Right ventricle myocardium inferior (tissue), 1 donor: ENCODE data around the gene TRIM34. TPM values are rescaled to one million over a fixed set of nuclear protein-coding genes. Genes with fewer than 3 reads are reported as not detected.
"Not testable (repeated sequence)": the region's sequence is repeated elsewhere in the genome, so short reads cannot be mapped to it uniquely, and the experiment has no call there.

Experiments
- ATAC-seq: fragments of 200-7000 bp; cut with Tn5 transposase; one replicate; pipeline ENCODE4 v1.9.1; 2020; ENCODE audit warnings: mild to moderate bottlenecking, moderate library complexity
- DNase-seq: peaks from one replicate; pipeline ENCODE4 v3.0.0; 2021; ENCODE audit errors: missing footprints
- intact Hi-C: fragments of 100-400 bp; cut with DNase I; formaldehyde crosslinking; loops from one replicate; pipeline ENCODE4 v1.11.0; 2022
- long read RNA-seq: library from polyadenylated mRNA; unstranded; transcript quantifications from one replicate; pipeline ENCODE4 v2.0.0, GENCODE V29; 2021
- total RNA-seq: library from RNA; stranded (reverse); fragmentation: NEBNext Ultra II Directional; extraction: Animal tissue kit (Norgen Biotek cat#: 25700); gene quantifications from one replicate; pipeline ENCODE4 v1.2.1, GENCODE V29; 2021
- donor health status: DM: no; HTN: yes; CAD: no; lungs with severe emphysema.

TRIM34 gene, protein sequence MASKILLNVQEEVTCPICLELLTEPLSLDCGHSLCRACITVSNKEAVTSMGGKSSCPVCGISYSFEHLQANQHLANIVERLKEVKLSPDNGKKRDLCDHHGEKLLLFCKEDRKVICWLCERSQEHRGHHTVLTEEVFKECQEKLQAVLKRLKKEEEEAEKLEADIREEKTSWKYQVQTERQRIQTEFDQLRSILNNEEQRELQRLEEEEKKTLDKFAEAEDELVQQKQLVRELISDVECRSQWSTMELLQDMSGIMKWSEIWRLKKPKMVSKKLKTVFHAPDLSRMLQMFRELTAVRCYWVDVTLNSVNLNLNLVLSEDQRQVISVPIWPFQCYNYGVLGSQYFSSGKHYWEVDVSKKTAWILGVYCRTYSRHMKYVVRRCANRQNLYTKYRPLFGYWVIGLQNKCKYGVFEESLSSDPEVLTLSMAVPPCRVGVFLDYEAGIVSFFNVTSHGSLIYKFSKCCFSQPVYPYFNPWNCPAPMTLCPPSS
- 2.8 TPM for total RNA-seq
- long read RNA-seq, partial matches to known transcripts = 0 of 3 reads
- long read RNA-seq, other reads (novel, unspliced or antisense) = 2 of 3 reads

DNA sequence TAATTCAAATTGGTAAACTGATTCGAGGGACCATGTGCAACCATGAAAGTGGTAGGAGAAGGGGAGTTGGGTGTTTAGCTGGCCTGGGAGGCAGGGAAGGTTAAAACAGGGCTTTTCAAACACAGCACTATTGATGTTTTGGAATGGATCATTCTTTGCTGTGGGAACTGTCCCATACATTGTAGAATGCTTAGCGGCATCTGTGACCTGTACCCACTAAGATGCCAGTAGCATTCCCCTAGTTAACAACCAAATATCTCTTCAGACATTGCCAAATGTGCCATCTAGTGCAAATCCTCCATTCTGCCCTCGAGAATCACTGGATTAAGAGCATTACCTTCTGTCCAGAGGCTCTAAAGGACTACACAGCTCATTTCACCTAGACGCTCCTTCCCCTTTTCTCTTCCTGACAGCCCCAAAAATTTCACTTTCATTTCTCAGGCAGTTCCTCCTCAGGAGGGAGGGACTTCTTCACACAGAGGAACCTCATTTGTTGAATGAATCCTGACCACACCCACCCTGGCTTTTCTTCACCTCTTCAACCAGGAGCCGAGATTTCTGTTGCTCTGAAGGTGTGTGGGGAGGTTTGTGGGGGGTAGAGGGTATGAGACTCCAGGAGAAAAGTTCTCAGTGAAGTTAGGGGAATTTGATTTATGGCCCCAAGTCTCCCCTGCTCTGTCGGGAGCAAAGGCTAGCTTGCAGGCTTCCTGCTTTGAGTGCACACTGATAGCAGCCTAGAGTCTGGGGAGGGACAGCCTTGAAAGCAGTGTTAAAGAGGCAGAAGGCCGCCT, at the start of gene TRIM34:
TRIM34 (plus strand) TSS at position 513 of the 791 bp plus-strand sequence. CDS start 7,331 bp downstream, outside the sequence.
- DNase-seq = no peak

DNA sequence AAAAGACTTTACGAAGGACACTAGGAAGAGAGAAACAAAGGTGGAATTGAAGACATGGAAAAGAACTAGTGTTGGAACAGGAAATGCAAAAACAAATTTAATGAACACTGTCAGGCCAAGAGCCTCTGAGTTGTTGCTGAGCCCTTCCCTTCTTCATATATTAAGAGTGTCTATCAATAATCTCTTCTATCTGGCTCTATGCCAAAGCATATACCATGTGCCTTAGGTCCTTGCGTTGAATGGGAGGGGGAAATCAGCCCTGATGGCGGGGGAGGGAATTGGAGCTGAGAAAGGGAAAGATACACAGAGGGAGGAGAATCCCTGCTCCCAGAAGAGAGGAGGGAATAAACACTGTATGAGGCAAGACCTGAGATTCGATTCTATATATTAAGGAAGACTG, 49.6 kb upstream of the TRIM34 start:
- DNase-seq (no peak), ATAC-seq (no peak)
- intact Hi-C loops = no loop called here

More for the DNA sequence above, at the start of gene TRIM34:
- intact Hi-C loops = no loop called here
- ATAC-seq = peak; percentile 93

DNA sequence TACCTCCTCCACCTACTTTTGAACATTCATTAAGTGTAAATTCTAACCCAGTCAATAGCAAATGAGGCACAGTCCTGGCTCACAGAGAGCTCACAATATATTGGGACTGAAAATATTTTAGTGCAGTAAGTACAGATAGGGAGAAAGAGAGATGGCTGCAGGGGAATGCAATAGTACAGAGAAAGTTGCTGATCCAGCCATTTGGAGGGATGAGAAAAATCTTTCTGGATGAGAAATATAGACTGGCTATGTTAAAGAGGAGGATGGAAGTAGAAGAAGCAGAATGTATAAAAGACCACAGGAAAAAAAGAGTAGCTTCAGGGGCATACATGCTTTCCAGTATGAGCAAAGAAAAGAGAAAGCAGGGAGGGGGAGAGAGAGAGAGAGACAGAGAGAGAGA, 47.7 kb upstream of the TRIM34 start:
- ATAC-seq (no peak), DNase-seq (no peak)
- intact Hi-C loops = no loop called here

DNA sequence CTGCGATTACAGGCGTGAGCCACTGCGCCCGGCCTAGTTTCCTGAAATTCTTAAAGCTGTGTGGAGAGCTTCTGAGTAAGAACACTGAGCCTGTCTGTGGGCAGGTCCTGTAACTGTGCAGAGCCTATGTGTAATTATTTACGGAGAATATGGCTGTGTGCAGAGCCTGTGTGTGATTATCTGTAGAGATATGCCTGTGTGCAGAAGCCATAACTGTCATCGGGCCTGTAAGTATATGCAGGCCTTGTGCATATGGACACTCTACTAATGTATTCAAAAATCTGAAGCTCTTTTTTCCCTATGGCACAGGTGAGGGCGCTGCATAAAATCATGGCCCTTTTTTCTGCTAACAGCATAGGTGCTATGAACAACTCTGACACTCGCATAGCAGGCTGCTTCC, 44.2 kb upstream of the TRIM34 start, which contains the start of gene OR52B6:
OR52B6 (plus strand) TSS at position 301 of the 400 bp plus-strand sequence; CDS start at position 301, 0 bp downstream.
- ATAC-seq (no peak), DNase-seq (no peak)
- intact Hi-C loops = no loop called here

DNA sequence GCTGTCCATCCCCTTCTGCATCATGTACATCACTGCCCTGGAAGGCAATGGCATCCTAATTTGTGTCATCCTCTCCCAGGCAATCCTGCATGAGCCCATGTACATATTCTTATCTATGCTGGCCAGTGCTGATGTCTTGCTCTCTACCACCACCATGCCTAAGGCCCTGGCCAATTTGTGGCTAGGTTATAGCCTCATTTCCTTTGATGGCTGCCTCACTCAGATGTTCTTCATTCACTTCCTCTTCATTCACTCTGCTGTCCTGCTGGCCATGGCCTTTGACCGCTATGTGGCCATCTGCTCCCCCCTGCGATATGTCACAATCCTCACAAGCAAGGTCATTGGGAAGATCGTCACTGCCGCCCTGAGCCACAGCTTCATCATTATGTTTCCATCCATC, 43.8 kb upstream of the TRIM34 start:
- intact Hi-C loops = no loop called here
- DNase-seq = no peak
- ATAC-seq = no peak

DNA sequence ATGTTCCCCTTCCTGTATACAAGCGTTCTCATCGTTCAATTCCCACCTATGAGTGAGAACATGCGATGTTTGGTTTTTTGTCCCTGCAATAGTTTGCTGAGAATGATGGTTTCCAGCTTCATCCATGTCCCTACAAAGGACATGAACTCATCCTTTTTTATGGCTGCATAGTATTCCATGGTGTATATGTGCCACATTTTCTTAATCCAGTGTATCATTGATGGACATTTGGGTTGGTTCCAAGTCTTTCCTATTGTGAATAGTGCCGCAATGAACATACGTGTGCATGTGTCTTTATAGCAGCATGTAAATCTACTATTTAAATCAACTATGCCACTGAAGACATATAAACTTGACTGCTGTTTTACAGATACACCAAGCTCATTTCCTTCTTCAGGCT, 40.3 kb upstream of the TRIM34 start:
- intact Hi-C loops = not testable (repeated sequence)

DNA sequence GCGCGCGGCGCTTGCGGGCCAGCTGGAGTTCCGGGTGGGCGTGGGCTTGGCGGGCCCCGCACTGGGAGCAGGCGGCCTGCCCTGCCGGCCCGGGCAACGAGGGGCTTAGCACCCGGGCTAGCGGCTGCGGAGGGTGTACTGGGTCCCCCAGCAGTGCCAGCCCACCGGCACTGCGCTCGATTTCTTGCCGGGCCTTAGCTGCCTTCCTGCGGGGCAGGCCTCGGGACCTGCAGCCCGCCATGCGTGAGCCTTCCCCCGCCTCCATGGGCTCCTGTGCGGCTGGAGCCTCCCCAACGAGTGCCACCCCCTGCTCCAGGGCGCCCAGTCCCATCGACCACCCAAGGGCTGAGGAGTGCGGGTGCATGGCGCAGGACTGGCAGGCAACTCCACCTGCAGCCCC, 34.9 kb upstream of the TRIM34 start:
- not testable (repeated sequence) for ATAC-seq

More for the DNA sequence above, 40.3 kb upstream of the TRIM34 start:
- ATAC-seq, DNase-seq: not testable (repeated sequence)

DNA sequence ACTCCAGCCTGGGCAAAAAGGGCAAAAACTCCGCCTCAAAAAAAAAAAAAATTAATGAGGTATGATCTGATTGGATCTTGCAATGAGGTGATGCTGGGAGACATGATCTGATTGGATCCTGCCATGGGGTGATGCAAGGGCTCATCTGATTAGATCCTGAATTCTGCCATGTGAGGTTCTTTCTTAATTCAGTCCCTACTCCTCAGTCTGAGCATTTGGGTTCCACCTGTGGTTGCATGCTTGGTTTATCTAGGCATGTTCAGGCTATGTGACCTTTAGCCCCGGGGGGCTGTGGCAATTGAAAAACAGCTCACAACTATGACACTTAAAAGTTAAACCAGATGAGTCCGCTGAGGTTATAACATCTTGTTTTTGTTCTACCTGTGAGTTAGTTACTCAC, 33.2 kb upstream of the TRIM34 start:
- no peak for DNase-seq
- intact Hi-C loops = loop anchor here (10.0 kb wide), 1 partner anchor 213 kb away; the partner anchor contains the start of gene OR52N2
- ATAC-seq = no peak

More for the DNA sequence above, 34.9 kb upstream of the TRIM34 start:
- DNase-seq = not testable (repeated sequence)
- intact Hi-C loops = loop anchor here (10.0 kb wide), 1 partner anchor 215 kb away; the partner anchor contains the start of gene OR52N2

DNA sequence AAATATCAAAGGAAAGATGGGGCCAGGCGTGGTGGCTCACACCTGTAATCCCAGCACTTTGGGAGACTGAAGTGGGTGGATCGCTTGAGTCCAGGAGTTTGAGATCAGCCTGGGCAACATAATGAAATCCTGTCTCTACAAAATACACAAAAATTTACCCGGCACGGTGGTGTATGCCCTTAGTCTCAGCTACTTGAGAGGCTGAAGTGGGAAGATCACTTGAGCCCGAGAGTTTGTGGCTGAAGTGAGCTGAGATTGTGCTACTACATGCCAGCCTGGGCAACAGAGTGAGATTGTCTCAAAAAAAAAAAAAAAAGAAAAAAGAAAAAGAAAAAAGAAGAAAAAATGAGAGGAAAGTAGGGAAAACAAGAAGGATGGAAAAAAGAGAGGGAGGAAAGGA, 32.2 kb upstream of the TRIM34 start:
- no peak for DNase-seq
- ATAC-seq = no peak
- intact Hi-C loops = loop anchor here (10.0 kb wide), 1 partner anchor 212 kb away; the partner anchor contains the start of gene OR52N2

DNA sequence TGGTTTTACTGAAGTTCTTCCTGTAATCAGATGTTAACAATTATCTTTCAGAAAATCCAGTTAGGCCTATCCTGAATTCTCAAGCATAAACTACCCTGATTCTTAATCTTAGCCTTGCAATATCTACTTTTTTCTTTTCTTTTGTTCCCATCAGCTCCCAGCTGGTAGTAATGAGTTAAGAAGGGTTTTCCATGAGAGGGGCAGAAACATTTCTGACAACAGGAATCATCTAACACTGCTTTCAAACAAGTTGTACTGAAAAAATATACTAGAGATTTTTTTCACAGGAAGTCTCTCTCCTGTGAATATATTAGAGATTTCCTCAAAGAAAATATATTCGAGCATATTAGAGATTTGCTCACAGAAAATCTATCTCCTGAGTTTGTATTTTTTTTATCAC, 31.7 kb upstream of the TRIM34 start:
- DNase-seq (no peak), ATAC-seq (no peak)
- intact Hi-C loops = loop anchor here (10.0 kb wide), 1 partner anchor 212 kb away; the partner anchor contains the start of gene OR52N2

DNA sequence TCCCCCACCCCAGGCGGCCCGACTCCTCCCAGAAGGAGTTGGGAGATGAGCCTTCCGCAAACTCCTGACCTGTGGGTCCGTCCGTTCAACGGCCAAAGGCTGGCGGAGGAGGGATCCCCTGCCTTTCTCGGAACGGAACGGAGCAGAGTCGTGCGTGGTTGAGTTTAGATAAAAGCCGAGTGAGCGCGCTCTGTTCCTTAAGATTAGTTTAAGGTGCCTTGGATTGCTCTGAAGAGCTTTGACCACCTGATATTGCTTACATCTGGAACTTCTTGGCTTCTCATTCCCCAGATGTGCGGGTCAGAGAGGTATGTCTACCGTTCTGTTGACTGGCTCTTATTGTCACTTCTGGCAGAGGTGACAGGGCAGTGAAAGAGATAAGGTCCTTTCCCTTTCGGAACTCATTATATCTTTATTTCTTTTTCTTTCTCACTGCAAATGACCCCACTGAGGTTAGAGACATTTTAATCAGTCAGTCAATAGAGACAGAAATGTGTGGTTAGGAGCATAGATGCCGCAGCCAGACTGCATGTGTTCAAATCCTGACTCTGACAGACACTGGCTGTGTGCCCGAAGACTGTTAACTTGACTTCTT, 28.1 kb upstream of the TRIM34 start, which contains the start of gene TRIM6:
TRIM6 (plus strand) TSS at position 31 of the 595 bp plus-strand sequence; CDS start at position 292, 261 bp downstream.
- ATAC-seq (peak; percentile 69), DNase-seq (peak; percentile 76)
- intact Hi-C loops = loop anchor here (10.0 kb wide), 1 partner anchor 208 kb away; the partner anchor contains the start of gene OR52N2

DNA sequence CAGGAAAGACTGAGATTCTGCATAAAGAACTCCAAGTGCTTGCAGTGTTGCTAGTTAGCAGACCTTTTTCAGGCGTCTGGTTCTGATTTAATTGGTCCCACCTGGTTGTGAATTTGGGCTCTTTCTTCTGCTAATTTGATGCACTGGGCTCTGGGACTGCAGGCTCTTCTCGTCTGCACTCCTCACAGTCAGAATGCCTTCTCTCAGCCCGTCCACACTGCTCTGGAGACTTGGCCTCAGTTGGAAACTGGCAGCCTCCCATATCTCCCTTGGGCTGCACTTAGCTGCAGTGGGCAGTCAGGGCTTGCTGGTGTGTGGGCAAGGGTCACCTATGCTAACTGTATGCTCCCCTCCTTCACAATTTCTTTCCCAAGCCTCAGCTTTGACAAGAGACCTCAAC, 26.8 kb upstream of the TRIM34 start:
- ATAC-seq (peak; percentile 33), DNase-seq (no peak)
- intact Hi-C loops = loop anchor here (10.0 kb wide), 1 partner anchor 207 kb away; the partner anchor contains the start of gene OR52N2

DNA sequence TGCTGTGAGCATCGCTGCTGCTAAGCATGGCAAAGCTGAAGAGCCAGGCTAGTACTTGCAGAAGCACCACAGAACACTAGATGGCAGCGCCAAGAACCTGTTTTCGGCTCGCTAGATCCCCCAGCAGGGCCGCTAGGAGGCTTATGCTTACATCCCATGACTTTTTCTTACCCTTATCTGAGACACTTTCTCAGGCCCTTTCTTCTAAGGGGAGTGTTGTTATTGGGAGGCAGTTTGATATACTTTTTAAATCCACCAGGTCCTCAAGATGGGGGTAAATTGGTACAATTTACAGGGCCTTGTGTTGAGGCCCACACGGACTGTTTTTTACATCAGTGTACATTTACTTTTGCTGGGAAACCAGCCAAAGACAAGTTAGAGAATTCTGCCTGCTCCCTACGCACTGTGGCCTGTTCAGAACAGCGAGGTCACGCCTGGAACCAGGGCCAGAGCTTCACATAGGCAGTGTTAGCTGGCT, 24.4 kb upstream of the TRIM34 start:
- ATAC-seq (peak; percentile 87), DNase-seq (peak; percentile 72)
- intact Hi-C loops = no loop called here

DNA sequence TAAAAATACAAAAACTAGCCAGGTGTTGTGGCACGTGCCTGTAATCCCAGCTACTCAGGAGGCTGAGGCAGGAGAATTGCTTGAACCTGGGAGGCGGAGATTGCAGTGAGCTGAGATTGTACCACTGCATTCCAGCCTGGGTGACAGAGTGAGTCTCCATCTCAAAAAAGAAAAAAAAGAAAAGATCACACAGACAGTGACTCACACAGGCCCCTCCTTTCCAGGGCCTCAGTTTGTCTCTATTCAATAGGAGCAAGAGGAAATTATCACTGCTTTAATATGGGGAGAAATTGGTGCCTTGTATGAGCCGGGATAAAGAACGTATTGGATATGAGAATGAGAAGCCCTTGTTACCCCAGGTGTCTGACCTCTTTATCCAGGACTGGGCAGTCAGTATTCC, 22.0 kb upstream of the TRIM34 start:
- DNase-seq, ATAC-seq, intact Hi-C loops: not testable (repeated sequence)

DNA sequence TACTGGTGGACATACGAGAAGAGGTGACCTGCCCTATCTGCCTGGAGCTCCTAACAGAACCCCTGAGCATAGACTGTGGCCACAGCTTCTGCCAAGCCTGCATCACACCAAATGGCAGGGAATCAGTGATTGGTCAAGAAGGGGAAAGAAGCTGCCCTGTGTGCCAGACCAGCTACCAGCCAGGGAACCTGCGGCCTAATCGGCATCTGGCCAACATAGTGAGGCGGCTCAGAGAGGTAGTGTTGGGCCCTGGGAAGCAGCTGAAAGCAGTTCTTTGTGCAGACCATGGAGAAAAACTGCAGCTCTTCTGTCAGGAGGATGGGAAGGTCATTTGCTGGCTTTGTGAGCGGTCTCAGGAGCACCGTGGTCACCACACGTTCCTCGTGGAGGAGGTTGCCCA, 21.5 kb upstream of the TRIM34 start:
- intact Hi-C loops = no loop called here
- DNase-seq (no peak), ATAC-seq (no peak)

DNA sequence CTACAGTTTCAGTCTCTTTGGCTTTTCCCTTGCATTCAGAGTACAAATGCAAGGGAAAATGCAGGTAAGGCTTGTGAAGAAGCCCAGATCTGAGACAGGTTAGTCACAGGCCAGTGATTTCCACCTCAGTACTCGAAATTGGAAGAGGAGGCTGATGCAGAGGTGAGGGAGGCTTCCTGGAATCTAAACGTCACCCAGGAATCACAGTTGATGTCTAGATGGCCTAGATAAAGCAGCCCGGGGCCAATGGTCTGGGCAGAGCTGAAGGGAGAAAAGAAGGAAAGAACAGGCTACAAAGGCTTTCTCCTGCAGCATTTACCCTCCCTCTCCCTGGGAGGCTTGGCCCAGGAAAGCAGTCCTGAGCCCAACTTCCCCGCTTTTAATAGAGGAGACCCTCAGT, 19.9 kb upstream of the TRIM34 start:
- intact Hi-C loops = no loop called here
- ATAC-seq (no peak), DNase-seq (no peak)

DNA sequence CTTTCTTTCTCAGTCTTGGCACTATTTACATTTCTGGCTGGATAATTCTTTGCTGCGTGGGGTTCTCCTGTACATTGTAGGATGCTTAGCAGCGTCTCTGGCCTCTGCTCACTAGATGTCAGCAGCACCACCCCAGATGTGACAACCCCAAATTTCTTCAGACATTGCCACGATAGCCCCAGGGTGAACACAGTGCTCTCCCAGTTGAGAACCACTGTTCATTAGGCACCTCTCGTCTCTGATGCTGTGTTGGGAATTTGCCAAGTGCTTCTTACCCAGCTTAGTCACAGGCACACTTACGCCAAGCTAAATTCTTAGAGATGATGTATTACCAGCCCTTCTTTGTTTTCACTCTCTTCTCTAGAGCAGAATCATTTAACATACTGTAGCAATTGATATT, 19.0 kb upstream of the TRIM34 start:
- ATAC-seq (no peak), DNase-seq (no peak)
- intact Hi-C loops = no loop called here

DNA sequence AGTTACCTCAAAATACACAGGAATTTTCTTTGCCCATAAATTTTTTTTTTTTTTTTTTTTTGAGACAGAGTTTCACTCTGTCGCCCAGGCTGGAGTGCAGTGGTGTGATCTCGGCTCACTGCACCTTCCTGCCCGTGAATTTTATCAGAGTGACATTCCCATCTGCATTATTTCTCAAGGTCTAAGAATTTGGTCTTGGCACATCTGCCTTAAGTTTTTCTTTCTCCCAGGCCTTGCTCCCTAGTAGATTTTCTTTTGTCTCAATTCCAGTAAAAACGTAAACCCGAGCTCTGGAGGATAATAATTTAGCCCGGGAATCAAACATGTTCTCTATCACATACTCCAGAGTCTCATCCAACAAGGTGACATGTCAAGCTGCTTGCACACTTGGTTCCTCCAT, 16.0 kb upstream of the TRIM34 start:
- ATAC-seq = no peak
- no peak for DNase-seq
- intact Hi-C loops = no loop called here
